GM19240 (cell line): Measurements from ENCODE around the gene OR6N1.

Source experiments
- DNase-seq: peaks from one replicate; pipeline ENCODE4 v3.0.0; 2011; ENCODE audit warnings: low spot score; ENCODE audit not compliant: insufficient read length

Gene OR6N1, protein sequence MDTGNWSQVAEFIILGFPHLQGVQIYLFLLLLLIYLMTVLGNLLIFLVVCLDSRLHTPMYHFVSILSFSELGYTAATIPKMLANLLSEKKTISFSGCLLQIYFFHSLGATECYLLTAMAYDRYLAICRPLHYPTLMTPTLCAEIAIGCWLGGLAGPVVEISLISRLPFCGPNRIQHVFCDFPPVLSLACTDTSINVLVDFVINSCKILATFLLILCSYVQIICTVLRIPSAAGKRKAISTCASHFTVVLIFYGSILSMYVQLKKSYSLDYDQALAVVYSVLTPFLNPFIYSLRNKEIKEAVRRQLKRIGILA

DNA sequence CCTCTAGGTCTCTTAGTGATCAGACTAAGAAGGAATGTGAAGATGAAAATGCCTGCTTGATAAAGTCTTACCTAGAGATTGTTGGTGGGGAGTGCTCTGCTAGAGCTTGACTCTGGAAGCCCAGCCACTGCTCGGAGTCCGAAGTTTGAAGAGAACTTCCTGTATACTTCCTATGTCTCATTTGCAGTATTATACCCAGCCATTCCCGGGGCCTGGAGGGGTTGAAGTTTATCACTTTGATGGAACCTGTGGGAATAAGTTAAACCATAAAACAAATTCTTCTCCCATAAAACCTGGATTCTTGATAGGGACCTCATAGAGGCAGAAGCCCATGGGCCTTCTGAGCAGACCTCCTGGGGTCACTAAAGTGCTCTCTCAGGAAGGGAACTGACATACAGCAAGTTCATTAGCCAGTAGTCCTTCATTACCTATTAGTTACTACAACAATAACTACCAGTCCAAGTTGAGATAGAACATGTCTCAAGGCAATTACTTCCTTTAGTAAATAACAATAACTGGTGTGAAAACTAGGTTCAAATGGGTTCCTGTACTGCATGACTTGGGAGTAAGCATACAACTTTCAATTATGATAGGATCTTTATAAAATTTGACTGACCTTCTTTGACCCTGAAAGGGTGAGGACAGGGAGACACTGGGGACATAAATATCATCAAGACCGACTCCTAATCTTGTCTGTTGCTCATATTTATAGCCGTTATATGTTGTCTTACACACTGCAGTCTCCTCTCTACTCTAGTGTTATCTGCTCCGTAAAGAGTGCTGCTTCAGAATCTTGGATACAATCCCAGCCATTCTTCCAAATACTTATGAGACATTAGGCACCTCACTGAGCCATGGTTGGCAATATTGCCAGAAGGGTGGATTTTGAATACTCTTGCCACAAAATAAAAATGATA, at the start of gene OR6N1:
TSS of gene OR6N1 (minus strand) at position 246 of the 917 bp plus-strand sequence. CDS start 5,513 bp downstream, outside the sequence.
- no peak for DNase-seq

DNA sequence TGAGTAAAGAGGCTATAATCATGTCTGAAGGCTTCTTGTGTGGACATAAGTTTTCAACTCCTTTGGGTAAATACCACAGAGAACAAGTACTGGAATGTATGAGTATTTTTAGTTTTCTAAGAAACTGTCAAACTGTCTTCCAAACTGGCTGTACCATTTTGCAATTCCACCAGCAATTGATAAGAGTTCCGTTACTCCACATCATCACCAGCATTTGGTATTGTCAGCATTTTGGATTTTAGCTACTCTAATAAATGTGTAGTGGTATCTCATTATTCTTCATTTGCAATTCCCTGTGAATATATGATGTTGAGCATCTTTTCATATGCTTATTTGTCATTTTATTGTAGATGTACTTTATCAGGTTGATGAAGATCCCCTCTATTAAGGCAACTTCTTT, 49.7 kb upstream of the OR6N1 start:
- no peak for DNase-seq

DNA sequence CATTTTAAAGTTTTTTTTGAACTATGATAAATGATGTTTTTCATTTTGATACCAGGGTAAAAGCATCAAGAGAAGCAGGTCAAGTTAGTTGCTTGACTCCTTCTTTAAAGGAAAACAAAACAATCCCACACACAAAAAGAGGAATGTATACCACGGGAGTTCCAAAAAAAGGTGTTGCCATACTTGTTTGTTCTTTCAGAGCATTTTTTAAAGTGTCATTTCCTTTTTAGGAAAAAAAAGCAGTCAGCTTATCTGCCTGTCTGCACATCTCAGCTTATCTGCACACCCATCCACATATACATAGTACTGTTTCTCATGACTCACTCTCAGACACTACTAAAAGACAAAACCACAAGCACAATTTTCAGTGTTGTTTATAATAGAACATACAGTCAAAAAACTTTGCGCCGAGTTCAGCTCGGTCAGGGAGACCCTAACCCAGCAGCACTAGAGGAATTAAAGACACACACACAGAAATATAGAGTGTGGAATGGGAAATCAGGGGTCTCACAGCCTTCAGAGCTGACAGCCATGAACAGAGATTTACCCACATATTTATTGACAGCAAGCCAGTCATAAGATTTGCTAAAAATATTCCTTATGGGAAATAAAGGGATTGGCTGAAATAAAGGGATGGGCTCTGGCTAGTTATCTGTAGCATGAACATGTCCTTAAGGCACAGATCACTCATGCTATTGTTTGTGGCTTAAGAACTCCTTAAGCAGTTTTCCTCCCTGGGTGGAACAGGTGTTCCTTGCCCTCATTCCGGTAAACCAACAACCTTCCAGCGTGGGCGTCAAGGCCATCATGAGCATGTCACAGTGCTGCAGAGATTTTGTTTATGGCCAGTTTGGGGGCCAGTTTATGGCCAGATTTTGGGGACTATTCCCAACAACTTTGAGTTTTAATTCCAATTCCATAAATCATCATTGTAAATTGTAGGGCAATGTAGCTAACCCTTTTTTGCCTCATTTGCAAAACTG, 47.8 kb upstream of the OR6N1 start:
- DNase-seq, result peak; percentile 13

DNA sequence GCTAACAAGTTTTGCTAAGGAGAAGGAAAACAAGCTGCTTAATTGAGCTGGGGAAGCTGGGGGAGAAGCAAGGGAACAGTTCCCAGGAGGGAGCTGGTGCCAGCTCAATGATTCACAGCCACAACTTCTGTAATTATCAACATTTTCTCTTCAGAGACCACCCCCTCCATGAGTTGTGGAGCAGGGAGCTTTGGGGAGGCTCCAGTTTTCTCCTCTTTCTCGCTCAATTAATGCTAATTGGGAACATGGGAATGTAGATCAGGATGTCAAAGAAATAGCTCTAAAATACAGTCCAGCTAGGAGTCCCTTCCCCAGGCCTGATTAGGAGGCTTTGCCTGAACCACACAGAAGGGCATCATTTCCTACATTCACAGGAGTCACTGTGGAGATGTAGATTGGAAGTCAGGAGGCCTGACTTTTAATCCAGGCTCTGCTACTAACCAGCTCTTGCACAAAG, 47.0 kb upstream of the OR6N1 start:
- no peak for DNase-seq

DNA sequence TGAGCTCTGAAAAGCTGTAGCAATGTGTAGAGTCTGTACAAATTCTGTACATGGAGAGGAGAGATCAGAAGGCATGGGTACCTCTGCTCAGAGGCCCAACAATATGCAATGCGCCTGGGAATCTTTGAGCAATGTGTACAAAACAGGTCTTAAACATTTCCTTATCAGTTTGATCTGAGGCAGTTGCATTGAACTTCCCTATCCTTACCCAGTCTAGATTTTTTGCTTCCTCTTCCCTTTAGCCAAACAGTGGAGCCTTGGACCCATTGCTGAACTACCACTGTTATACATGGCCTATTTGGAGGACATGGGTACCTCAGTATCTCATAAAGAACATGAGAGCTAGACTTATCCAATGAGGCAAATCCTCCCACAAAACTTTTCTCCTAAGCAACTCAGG, 46.6 kb upstream of the OR6N1 start:
- no peak for DNase-seq

DNA sequence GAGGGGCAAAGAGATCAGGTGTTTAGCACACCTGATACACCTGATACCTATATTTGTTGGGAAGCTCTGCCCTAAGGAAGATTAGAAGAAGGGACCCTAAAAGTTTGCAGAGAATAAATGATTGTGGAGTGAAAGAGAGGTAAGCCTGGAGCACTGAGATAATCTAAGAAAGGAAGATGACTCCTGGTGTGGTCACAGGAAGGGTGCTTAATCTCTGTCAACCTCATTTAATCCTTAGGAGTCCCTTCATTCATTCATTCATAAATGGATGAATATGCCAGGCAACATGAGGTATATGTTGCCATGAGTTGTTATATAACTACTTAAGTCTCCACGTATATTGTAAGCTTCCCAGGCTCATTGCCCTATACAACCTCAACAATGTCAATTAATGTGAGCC, 43.0 kb upstream of the OR6N1 start:
- DNase-seq, result no peak

DNA sequence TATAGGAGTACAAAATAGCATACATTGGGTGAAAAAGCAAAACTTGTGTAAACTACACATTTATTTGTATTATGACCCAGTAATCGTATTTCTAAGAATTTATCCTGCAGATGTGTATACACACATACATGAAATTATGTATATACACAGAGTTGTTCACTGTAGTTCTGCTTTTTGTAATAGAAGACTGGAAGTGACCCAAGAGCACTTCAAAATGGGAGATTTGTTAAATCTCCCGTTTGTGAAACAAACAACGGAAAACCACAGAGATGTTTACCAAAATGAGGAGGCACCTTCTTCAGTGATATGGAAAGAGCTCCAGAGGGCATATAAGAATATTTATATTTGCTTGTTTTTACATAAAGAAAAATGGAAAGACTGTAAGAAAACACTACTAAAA, 41.2 kb upstream of the OR6N1 start:
- DNase-seq, result no peak

DNA sequence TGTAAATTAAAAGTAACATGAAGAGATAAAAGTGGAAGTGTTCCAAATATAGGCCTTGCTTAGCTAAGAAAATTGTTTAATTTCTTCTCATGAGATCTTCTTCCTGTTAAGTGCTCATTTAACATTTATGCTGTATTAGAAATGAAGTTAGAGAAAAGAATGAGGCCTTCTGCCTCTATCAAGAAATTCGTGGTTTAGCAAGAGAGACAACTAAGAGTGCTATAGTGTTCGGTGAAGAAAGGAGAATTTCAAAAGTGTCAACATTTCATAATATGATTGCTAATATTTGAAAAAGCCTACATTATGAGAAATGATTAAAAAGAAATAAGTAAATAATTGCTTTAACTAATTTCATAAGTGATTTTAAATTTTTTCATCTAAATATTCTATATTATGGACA, 40.3 kb upstream of the OR6N1 start:
- no peak for DNase-seq

DNA sequence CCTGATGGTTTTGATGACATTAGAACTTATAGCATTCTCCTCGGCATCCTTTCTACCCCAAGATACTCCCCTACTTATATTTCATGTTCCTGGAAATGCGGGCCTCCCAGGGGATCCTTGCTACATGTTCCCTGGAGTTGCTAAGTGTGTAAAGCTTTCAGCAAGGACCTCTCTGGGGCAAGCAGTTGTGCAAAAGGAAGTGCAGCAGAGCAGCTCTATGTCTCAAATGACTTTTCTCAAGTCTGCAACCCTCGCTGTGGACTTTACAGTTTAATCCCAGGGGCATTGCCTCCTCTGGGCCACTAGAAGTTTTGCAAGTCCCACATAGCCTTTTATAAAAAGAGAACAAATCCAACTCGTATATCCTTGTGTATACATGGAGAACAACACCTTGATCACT, 38.3 kb upstream of the OR6N1 start:
- DNase-seq, result no peak

DNA sequence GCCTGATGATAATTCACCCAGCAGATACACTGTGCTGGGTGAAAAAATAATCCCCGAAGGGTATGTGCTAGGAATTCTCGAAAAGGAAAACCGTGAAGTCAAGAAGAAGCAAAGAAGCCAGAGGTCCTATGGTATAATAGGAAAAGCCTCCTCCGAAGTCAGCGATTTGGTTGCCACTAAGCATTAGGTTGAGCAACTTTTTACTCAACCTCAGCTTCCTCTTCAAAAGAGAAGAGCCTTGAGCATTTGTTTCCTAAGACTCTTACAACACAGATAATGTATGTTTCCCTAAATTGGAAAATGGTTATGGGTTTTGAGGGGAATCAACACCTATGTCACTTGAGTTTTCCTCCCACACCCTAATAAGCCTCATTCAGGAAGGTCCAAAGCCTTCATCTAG, 37.9 kb upstream of the OR6N1 start:
- no peak for DNase-seq

DNA sequence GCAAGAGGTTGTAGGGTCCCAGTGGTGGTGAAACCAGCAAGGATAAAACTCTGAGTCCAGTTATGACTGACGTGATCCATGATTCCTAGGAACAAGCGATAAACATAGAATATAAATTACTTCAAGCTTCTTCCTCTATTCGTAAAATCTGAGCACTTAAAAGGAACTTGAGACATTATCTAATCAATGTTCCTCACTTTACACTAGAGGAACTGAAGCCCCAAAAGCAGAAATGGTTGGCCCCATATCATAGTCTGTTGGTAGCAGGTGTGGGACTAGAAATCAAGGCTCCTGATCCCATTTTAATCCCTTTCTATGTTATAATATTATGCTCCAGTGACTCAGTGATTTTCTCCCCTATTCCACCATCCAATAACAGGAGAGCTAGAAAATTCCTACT, 37.3 kb upstream of the OR6N1 start:
- no peak for DNase-seq

DNA sequence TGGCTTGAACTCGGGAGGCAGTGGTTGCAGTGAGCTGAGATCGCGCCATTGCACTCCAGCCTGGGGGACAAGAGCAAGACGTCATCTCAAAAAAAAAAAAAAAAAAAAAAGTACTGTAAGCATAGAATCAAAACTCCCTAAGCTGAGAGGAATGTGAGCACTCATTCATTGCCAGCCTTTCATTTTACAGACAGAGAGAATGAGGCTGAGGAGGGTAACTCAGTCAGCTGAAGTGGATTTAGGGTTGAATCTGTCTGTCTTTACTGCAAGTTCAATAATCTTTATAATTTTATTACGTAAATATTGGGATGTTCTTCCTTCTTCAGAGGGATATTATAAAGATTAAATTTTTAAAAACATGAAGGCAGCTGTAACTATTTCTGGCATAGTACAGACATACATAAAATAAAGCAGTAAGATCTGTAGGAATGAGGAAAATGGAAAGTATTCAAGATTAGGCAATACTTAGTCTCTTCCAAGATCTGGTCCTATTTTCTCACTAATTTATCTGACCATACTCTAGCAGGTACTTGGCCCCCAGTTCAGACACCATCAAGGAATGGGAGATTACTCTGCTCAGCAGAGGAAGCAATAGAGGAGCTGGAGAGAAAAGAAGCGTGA, 35.0 kb upstream of the OR6N1 start:
- DNase-seq, result no peak

DNA sequence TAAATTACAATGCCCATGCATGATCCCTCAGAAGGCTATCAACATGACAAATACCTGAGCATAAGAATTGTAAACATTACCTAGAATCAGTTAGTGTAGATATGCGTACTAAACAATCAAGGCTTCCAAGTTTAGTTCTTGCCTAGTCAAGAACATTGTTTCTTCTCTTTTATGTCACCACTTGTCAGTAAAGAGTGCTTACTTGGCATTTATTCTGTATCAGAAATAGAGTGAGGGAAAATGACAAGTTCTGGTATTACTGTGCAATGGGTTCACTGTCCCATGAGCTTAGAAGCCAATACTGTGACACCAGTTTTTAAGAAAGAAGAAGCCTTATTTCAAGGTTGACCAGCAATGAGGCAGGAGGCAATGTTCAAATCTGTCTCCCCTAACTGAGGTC, 31.7 kb upstream of the OR6N1 start:
- no peak for DNase-seq

DNA sequence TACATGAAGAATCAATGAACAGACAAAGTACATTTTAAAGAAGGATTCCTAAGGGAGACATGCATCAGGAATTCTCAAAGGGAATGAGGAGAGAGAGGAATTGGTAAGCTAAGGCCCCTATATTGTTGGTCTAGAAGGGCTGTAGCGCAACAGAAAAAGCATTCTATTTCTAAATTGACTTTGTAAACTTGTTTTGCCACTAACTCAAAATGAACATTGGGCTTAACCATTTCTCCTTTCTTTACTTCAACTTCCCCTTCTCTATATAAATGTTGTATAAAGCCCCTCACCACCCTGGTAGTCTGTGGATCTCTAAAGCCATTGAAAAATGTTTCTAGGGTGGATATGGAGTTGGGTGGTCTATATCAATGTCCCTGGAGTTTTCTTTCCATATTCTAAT, 29.4 kb upstream of the OR6N1 start:
- DNase-seq, result no peak

DNA sequence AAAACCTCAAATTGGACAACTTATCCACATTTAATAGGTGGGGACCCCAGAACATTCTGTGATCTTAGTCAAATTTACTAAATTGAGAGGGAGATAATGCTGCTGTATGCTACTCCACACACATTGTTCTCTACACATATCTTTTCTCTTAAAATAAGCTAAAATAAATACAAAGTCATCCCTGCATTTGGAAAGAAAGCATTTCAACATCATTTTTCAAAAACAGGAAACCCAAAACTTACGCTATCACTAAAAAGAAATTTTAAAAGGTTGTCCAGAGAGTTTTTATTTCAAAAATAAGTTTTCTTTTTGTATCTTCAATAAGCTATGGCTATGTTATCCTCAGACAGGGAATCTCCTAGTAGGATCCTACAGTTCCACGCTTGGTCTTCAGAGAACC, 28.5 kb upstream of the OR6N1 start:
- DNase-seq, result no peak

DNA sequence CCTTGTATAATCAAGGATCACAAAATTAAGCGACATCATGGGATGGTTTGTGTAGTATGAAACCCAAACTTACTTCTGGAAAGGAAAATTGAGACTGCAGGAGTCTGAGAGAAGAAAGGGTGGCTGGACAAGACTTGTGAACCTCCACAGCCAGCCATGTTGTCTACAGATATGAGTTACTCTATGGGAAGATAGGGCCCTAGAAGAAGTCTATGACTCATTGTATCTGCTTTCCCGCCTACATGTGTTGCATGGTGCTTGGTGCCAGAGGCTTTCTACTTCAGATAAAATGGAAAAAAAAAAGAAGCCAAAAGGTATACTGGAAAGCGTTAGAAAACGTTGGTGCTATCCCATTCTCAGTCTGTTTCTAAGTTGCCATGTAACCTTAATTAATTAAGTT, 27.7 kb upstream of the OR6N1 start:
- DNase-seq, result no peak

DNA sequence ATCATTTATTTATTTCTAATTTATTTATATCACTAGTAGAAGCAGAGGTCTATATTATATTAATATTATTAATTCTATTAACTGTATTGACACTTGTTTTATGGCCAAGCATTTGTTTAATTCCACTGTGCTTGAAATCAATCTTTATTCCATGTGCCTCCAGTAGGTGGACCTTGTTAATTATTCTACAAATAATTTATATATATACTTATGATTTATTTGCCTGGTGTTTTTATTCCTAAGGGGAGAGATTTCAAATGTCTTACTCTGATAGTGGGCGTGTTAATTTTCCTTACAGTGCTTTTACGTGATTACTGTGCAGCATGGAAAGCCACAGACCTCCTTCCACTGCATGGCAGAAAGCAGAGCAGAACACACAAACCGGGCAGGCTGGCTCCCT, 26.5 kb upstream of the OR6N1 start:
- DNase-seq, result no peak

DNA sequence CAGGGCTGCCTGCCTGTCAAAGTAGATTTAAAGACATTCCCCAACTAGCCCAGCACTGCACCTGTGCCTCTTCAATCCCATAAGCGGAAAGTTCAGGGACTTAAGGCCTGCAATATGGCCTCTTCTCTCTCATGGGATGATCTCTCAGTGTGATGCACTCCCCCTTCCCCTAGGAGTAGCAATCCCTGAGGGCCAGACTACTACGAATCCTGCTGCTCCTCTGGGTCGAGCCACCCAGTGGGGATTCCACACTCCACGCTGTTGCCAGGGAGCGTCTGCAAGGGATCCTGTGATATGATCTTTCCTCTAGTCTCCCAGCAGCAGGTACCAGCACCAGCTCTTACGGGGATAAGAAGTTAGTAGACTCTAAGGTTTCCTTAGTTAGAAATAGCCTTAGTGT, 22.3 kb upstream of the OR6N1 start:
- no peak for DNase-seq

DNA sequence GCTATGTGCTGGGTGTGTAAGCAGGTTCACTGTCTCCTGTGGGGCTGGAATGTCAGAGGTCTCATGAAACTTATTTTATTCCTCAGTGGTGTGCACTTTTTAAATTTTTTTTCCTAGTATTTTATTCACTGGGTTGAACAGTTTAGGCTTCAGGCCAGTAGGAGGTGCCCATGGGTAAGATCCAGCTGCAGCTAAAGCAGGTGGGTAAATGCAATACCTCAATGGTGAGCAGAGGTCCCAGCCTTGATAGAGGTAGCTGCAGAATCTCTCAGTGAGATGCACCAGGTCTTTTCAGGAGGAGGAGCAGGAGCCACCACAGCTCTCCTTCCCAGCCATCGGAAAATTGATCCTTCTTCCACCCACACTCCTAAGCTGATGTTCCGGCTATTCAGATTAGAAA, 21.6 kb upstream of the OR6N1 start:
- no peak for DNase-seq

DNA sequence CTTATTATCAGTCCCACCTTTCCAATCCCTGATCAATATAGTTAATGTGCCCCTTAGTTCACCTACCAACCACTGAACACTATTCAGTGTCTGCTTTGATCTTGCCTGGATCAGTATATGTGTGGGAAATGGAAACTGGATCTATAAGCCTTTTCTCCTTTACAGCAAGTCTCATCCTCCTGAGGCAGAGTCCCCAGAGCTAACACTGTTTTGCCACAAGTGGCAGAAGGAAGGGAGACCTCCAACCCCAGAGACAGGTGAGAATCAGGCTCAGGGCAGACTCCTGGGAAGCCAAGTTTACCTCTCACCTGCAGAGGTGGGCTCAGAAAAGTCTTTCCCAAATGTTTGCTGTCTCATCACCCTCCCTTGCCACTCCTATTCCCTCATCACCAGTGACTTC, 9.1 kb upstream of the OR6N1 start, which contains the start of gene OR6N2:
TSS of gene OR6N2 (minus strand) at position 101 of the 400 bp plus-strand sequence. CDS start 3,569 bp downstream, outside the sequence.
- no peak for DNase-seq

DNA sequence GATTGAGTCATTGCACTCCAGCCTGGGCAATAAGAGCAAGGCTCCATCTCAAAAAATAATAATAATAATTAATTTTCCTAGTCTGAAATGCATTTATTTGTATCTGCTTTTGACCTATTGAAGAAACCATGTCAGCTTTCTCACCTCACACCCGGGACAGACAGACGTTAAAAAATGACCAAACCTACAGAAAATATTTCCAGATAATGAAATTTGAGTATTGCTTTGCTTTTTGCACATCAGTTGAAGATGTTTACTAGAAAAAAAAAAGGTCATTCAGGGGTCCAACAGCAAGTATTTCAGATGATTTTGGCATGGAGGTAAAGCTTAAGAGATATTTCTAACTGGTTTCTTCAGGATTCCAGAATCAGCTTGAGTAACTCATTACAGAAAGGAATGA, 17.6 kb downstream of the OR6N1 start, which contains the start of gene OR6K6:
TSS of gene OR6K6 (plus strand) at position 301 of the 400 bp plus-strand sequence. CDS start 168 bp downstream, outside the sequence.
- DNase-seq, result no peak
